HG02970 (cell line): ENCODE results near the gene COL23A1.

Source experiments
- ATAC-seq: cut with Tn5 transposase; IDR thresholded peaks from one replicate; pipeline ENCODE4 v1.9.1; 2021; ENCODE audit warnings: mild to moderate bottlenecking, moderate library complexity, moderate number of reproducible peaks; ENCODE audit not compliant: unreplicated experiment, low FRiP score

COL23A1 gene

DNA sequence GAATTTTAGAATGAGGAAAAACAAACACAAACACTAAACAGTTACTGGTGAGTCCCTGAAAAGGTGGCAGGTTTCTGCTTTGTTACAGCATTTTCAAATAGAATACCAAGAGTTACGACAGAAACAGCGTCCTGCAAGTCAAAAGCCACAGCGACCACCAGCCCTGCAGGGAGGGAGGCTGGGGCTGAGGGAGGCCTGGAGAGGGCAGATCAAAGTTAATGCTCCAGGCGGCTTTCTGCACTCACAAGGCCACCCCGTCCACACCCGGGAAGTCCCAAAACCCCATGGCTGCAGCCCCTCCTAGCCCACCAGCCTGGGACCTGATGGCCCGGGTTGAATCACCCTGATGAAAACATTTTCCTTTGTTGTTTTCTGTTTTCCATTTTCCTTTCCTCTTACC is 29.3 kb downstream of the COL23A1 start:
- ATAC-seq: no peak

DNA sequence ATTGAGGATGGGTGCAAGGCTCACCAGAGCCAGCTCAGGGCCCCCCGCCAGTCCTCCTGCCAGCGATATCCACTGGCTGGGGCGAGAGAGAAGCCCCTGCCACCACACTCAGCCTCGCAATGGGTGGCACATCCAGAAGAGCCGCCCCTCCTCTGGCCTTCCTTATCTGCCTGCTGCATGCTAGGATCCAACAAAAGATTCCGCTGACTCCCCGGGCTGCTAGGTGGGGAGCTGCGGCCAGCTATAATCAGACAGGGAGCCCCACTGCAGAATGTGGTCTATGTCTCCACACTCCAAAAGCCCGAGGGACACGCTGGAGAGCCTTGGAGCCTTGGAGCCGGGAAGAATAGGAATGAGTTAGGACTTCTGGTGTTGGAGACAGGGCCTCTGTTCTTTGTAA is 32.8 kb downstream of the COL23A1 start:
- ATAC-seq: no peak

DNA sequence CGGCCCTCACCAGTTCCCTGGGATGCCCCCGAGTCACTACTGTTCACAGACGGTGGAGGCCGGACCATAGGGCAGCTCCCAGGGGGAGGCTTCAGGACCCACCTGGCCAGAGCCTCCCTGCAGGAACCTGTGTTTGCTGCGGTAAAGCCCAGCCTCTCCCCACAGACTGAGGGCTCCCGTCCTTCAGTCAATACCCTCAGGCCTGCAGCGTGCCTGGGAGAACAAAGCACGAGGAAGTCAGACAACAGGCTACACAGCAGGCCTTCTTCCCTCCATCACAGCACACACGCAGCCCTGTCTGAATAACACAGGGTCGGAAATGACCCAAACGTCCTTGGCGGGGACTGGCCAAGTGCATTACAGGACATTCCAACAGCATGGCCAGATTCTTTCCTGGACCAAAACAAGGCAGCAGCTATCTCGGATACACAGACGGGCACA is 34.4 kb downstream of the COL23A1 start:
- no peak for ATAC-seq

DNA sequence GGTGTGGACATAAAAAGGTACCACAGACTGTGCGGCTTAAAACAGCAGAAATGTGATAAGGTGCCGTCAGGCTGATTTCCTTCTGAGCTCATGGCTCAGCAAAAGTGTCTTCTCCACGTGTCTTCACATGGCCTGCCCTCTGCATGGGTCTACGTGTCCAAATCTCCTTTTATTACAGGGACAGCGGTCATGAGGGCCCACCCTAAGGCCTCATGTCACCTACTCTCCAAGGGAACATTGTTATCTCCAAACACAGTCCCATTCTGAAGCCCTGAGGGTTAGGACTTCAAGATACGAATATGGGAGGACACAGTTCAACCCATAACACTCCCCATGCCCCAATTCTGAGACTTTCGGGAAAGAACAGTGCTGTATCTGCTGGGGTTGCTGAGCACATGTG is 35.2 kb downstream of the COL23A1 start:
- ATAC-seq: no peak

DNA sequence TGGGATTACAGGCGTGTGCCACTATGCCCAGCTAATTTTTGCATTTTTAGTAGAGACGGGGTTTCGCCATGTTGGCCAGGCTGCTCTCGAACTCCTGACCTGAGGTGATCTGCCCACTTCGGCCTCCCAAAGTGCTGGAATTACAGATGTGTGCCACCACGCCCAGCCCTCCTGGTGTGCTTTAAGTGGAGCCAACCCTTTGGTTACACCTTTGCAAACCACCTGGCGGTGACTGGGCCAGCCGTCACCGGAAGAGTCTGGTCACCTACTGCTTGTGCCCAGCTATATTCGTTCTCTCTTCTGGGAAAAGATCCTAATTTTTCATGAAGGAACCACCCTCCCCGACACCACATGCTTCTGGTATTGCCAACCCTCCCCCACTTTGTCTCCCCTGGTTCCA is 35.9 kb downstream of the COL23A1 start:
- no peak for ATAC-seq

DNA sequence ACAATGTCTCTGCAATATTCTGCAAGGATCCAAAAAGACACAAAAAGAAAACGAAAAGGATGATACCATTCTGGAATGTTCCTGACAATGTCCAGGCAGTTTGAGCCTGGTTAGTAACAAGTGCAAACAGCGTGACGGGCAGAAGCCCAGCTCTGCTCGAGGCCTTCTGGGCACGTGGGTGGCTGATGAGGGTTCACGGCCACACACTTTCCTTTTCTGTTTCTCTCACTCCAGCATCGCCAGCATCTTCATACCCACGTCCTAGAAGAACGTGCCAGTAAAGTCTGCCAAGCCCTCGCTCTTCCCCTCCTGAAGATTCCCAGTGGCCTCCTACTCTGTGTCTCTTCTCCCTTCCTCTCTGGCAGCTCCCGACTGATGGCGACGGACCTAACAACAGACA is 36.7 kb downstream of the COL23A1 start:
- ATAC-seq: no peak

DNA sequence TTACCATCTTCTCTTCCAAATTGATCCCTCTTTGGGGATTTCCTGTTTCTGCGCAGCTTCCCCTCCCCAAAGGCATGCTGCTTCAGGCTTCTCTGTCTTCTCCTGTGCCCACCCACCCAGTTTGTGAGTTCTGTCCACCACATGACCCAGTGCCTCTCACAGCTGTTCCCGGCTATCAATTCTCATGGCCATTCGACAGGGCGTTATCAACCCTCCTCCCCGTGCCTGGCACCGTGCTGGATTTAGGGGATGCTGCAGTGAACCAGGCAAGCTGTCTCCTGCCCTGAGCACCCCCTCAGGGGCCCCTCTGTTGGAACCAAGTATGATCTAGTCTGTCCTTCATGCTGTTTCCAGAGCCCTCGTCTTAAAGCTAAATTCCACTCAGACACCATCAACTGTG is 38.7 kb downstream of the COL23A1 start:
- ATAC-seq: no peak

DNA sequence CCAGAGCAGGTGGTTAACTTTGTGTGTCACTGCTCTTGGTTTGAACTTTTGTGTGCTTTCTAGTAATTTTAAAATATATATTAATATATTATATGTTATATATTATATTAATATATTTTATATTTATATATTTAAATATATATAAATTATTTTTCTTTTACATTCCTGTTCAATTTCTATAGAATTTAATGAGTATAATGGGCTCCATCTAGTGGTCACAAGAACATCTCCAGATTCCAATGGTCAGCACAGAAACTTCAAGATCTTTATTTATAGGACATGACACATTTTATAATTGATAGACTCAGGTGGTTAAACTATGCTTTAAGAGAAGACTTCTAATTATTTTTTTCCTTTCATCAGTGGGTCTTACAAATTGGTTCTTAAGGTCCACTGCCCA is 39.1 kb downstream of the COL23A1 start:
- no peak for ATAC-seq

DNA sequence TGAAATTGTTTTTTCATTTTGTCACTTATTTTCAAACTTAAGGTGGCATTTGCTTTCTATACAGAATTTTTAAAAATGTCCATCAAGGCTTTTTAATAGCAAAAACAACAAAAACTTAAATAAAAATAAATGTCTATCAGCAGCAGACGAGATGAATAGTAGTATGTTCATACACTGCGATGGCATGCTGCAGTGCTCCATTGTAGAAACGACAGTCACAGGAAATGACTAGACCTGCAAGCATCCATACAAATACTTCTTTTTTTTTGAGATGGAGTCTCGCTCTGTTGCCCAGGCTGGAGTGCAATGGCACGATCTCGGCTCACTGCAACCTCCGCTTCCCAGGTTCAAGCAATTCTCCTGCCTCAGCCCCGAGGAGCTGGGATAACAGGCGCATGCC is 41.4 kb downstream of the COL23A1 start:
- no peak for ATAC-seq

DNA sequence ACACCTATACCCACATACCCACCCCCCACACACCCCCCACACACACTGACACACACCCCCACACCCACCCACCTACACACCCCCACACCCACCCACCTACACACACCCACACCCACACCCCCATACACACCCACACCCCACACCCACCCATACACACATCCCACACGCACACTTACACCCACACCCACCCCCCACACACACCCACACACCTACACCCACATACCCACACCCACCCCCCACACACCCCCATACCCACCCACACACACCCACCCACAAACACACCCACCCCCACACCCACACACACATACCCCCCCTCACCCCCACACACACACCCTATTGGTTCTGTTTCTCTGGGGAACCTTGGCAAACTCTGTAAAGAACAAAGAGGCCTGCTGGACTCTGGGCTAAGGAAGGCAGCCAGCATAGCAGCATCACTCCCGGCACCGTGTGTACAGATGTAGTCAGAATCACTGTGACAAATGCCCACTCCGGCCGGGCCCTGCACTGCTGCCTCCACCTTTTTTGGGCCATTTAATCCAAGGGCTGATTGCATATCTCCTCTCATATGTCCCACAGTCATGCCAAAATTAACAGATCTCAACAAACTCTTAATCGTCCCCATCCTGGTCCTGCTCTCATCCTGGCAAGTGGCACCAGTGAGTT is 42.3 kb downstream of the COL23A1 start:
- no peak for ATAC-seq

DNA sequence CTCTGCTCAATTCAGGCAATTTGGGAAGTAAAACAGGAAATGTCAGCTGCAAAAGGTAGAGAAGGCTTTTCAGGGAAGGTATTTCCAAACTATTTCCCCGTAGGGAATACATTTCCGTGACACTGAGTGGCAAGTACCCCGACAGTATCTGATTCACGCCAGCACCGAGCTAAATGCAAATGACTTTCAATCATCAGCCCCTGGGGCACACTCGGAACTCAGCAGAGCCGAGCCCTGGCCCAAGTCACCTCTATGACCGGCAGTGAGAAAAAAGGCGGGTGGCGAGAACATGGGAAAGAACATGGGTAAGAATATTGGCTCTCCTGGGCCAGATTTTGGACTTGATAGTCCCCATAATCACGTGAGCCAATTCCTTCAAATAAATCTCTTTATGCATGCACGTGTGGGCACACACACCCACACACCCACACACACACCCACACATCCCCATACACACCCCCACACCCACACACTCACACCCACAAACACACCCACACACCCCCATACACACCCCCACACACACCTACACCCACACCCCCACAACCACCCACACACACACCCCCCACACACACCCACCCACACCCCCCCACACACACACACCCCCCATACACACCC is 43.0 kb downstream of the COL23A1 start:
- no peak for ATAC-seq

DNA sequence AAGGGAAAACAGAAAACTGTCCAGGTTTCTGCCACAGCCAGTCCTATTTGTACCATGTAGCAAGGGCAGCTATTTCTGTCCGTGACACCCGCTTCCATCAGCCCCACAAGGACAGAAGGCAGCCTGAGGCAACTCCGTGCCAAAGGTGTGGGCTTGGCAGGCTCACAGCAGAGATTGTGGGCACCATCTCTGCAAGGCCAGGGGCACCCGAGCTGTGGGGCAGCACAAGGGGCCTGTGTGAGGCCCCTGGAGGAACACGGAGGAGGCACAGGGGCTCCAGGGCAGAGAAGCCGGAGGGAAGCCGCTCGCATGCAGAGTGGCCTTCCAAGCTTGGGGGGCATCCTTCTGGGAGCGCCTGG is 43.5 kb downstream of the COL23A1 start:
- ATAC-seq: no peak

DNA sequence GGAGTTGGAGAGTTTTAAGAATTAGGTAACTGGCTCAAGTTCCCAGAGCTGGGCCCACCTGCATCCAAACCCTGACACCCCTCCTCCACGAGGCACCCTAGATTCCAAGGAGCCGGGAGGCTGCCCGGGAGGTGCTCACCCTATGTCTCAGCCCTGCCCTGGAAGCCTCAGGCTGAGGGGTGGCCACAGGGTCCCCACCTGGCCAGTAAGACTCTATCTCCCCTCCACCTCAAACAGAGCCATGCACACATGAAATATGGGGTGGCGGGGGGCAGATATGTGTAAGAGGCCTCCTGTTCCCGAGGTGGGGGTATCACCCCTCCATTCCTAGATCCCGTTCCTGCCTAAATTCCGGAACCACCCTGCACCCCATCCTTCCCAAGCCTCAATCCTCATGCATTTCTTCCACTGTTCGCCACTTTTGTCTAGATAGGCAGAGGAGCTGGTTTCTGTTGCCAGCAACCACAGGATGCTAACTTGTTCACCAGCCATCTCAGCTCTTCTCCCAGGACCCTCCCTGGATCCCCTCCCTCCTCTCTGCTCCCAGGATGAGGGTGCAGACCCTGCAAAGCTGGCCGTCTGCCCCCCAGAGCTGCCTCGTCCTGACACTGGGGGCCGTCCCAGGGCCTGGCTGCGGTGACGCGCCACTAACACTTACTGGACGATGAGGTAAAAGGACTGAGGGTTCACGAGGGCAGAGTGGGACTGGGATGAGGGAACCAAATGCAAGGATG is 44.1 kb downstream of the COL23A1 start:
- no peak for ATAC-seq

DNA sequence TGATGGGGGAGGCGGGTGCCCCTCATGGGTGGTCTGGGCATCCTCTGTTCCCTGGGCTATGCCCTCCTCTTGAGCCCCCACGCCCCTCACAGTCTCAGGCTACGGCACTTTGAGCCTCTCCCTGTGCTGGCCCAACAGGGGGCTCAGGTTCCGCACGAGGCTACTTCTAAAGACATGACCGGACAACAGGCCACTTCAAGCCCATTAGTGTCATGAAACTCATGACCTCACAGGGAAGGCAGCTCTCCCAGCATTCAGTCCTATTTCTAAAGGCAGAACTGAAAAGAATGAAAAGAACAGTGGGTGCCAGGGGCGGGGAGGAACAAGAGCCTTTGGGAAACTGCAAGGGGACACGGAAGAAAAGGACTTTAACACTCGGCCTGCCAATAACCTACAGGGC is 45.0 kb downstream of the COL23A1 start:
- ATAC-seq: no peak

DNA sequence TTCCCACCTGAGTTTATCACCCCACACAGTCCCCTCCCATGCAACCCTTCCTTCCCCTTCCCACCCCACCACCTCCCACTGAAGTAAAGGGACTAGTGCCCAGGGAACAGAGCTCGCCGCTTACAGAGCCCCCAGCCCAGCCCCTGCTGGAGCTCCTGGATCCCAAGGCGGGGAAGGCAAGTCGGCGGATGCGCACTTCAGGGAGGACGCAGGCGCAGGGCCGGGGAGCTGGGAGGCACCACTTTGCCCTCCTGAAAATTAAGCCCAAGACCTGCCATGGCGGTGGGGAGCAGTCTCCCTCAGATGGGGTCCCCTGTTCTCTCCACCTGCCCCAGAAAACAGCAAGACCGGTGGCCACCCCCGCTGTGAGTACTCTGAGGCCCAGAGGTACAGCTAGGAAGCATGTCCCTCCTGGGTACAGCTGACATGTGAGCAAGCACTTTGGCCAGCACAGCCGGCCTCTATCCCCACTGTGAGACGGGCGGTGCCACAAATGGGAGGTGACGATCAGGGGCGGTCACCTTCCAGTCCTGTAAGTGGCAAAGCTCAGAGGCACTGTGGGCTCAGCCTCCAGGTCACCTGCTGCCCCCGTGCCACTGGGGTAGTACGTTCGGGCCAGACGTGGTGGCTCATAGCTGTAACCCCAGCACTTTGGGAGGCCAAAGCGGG is 45.9 kb downstream of the COL23A1 start:
- ATAC-seq: no peak

DNA sequence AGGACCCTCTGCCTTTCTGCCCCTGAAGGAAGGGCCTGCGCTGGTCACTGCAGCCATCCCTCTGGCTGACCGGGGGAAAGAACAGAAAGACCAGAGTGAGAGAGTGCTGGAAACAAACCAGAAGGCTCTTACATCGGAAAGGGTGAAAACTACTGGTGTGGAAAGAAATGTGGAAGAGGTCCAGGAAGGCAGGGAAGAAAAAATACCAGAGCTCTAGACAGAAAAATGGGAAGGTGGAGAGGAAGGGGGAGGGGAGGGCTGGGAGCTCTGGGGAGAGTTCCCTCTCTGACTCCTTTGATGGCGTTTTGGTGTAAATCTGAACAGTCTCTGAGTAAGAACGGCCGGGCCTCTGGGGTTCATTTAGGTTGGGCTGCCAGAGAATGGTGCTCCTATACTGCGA is 47.7 kb downstream of the COL23A1 start:
- no peak for ATAC-seq

DNA sequence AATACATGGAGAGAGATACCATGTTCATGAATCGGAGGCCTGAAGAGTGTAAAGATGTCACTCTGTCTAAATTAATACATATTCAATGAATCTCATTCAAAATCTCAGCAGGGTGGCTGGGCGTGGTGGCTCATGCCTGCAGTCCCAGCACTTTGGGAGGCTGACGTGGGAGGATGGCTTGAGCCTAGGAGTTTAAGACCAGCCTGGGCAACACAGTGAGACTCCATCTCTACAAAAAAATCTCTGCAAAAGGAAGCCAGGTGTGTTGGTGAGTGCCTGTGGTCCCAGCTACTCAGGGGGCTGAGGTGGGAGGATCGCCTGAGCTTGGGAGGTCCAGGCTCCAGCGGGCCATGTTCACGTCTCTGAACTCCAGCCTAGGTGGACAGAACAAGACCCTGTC is 49.7 kb downstream of the COL23A1 start:
- no peak for ATAC-seq

DNA sequence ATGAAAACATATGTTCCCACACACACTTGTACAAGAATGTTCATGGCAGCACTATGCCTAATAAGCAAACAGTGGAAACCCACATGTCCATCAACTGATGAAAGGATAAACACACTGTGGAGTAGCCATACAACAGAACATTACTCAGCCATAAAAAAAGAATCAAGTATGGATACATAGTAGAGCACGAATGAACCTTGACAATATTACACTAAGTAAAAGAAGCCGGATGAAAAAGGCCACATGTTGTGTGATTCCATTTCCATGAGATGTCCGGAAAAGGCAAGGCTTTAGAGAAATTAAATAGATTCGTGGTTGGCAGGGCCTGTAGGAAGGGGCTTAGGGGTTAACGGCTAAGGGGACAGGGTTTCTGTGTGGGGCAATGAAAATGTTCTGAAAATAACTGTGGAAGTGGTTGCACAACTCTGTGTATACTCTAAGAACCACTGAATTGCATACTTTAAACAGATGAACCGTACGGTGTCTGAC is 51.4 kb downstream of the COL23A1 start:
- ATAC-seq: no peak

DNA sequence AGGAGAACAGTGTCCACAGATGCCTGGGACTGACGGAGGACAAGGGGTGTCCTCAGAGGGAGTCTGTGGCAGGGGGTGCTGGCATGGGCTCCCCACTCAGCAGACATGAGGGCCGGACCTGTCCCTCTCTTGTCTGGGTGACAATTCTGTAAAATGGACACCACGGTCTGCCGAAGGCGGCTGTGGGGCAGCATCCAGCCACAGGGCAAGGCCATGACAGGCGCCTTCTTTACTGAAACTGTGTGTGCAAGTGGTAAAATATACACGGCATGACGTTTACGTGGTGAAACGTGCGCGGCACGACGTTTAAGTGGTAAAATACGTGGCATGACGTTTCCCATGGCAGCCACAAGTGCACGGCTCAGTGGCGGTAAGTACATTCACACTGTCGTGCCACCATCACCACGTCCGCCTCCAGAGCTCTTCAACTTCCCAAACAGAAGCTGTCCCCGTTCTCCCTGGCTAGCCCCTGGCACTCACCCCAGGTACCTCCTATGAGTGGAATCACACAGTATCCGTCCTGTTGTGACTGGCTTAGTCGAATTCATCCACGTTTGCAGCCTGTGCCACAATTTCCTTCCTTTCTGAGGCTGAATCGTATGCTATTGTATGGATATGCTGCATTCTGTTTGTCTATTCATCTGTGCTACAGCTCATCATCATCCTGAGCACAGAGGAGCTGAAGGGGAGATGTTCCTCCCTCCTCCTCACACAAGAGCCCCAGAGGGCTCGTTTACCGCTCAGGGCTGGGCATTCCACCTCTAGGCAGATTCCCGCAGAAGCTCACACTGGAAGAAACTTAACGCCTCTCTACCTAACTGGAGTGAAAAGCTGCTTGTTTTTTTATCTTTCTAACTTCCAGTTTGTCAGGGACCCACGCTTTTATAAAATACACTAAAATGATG is 52.5 kb downstream of the COL23A1 start:
- ATAC-seq: no peak
